Neural cell (in vitro differentiated cells): Measurements from ENCODE around the gene CPLX4. TPM values are rescaled to one million over a fixed set of nuclear protein-coding genes. Genes with fewer than 3 reads are reported as not detected.

Source experiments
- H2AFZ ChIP-seq: fragments of 200-600, 300-800 bp; sonication (generic), shearing (Covaris generic); 2 replicates; pipeline ENCODE4 v1.6.0; 2014; ENCODE audit warnings: low read depth, mild to moderate bottlenecking, antibody characterized with exemption, low read length, moderate library complexity
- H3F3A ChIP-seq: fragments of 200-600 bp; shearing (Covaris generic); 2 replicates; pipeline ENCODE4 v1.6.1; 2016; ENCODE audit warnings: mild to moderate bottlenecking, moderate library complexity, mixed read lengths, antibody characterized with exemption, low read length; ENCODE audit not compliant: insufficient read depth, poor library complexity, severe bottlenecking
- H3K27ac ChIP-seq: fragments of 200-600, 300-800 bp; sonication (generic), shearing (Covaris generic); 2 replicates; pipeline ENCODE4 v1.5.1; 2014; ENCODE audit warnings: mild to moderate bottlenecking, low read length, moderate library complexity
- H3K27me3 ChIP-seq: fragments of 300-800, 200-600 bp; sonication (generic), shearing (Covaris generic); 2 replicates; pipeline ENCODE4 v1.6.0; 2014; ENCODE audit warnings: mild to moderate bottlenecking, low read depth, low read length, moderate library complexity; ENCODE audit not compliant: insufficient read depth
- H3K36me3 ChIP-seq: fragments of 300-800, 200-600 bp; sonication (generic), shearing (Covaris generic); 2 replicates; pipeline ENCODE4 v1.5.1; 2014; ENCODE audit warnings: mild to moderate bottlenecking, antibody characterized with exemption, low read length, moderate library complexity; ENCODE audit not compliant: insufficient read depth
- H3K4me2 ChIP-seq: fragments of 300-800, 200-600 bp; sonication (generic), shearing (Covaris generic); 2 replicates; pipeline ENCODE4 v1.6.0; 2014; ENCODE audit warnings: mild to moderate bottlenecking, low read length
- H3K4me3 ChIP-seq: fragments of 300-800, 200-600 bp; sonication (generic), shearing (Covaris generic); 2 replicates; pipeline ENCODE4 v1.5.1; 2014; ENCODE audit warnings: mild to moderate bottlenecking, low read length, moderate library complexity
- H3K79me2 ChIP-seq: fragments of 200-600 bp; shearing (Covaris generic); replicated peaks from 2 replicates; pipeline ENCODE4 v1.6.0; 2014; ENCODE audit warnings: mild to moderate bottlenecking, low read length, moderate library complexity; ENCODE audit not compliant: insufficient read depth
- H3K9ac ChIP-seq: fragments of 300-800, 200-600 bp; sonication (generic), shearing (Covaris generic); 2 replicates; pipeline ENCODE4 v1.6.1; 2016; ENCODE audit warnings: mild to moderate bottlenecking, low read length, mixed read lengths
- H3K9me2 ChIP-seq: fragments of 200-600 bp; shearing (Covaris generic); 2 replicates; pipeline ENCODE4 v1.6.1; 2016; ENCODE audit warnings: mild to moderate bottlenecking, low read length, mixed read lengths; ENCODE audit not compliant: insufficient read depth
- H3K9me3 ChIP-seq: fragments of 200-600, 300-800 bp; sonication (generic), shearing (Covaris generic); 2 replicates; pipeline ENCODE4 v1.6.1; 2016; ENCODE audit warnings: mild to moderate bottlenecking, mixed run types, low read length, moderate library complexity, mixed read lengths
- H4K20me1 ChIP-seq: fragments of 200-600 bp; shearing (Covaris generic); 2 replicates; pipeline ENCODE4 v1.6.1; 2016; ENCODE audit warnings: mild to moderate bottlenecking, mixed run types; ENCODE audit not compliant: insufficient read depth
- CTCF ChIP-seq: fragments of 450-650 bp; IDR thresholded peaks from 2 replicates; pipeline ENCODE4 v1.5.1; 2014; ENCODE audit warnings: antibody characterized with exemption, mild to moderate bottlenecking, moderate library complexity; ENCODE audit not compliant: poor library complexity, severe bottlenecking
- EP300 ChIP-seq: fragments of 450-650 bp; conservative IDR thresholded peaks from 2 replicates; pipeline ENCODE4 v1.6.1; 2014; ENCODE audit warnings: antibody characterized with exemption, mild to moderate bottlenecking, moderate library complexity; ENCODE audit not compliant: poor library complexity, severe bottlenecking
- EZH2 ChIP-seq: fragments of 200-600, 300-800 bp; shearing (Covaris generic), sonication (generic); IDR thresholded peaks from 2 replicates; pipeline ENCODE4 v1.6.1; 2014; ENCODE audit warnings: antibody characterized with exemption, low read length, borderline replicate concordance, mild to moderate bottlenecking; ENCODE audit not compliant: insufficient read depth, poor library complexity, severe bottlenecking
- MXI1 ChIP-seq: fragments of 450-650 bp; conservative IDR thresholded peaks from 2 replicates; pipeline ENCODE4 v1.6.1; 2014; ENCODE audit warnings: antibody characterized with exemption, mild to moderate bottlenecking; ENCODE audit not compliant: poor library complexity, severe bottlenecking
- POLR2AphosphoS5 ChIP-seq: IDR thresholded peaks from 2 replicates; pipeline ENCODE4 v1.6.1; 2012
- RAD21 ChIP-seq: fragments of 450-650 bp; conservative IDR thresholded peaks from 2 replicates; pipeline ENCODE4 v1.6.1; 2014; ENCODE audit warnings: antibody characterized with exemption, mild to moderate bottlenecking, moderate library complexity
- REST ChIP-seq: IDR thresholded peaks from 2 replicates; pipeline ENCODE4 v1.6.1; 2012; ENCODE audit warnings: borderline replicate concordance
- SMC3 ChIP-seq: fragments of 450-650 bp; conservative IDR thresholded peaks from 2 replicates; pipeline ENCODE4 v1.6.1; 2014; ENCODE audit warnings: antibody characterized with exemption, mild to moderate bottlenecking, moderate library complexity; ENCODE audit not compliant: poor library complexity
- TAF1 ChIP-seq: IDR thresholded peaks from 2 replicates; pipeline ENCODE4 v1.6.1; 2012; ENCODE audit warnings: low read depth
- polyA plus RNA-seq: library from polyadenylated mRNA; depleted of rRNA; stranded (reverse); fragments of >200 nt; gene quantifications from 2 replicates; pipeline ENCODE4 v1.2.3, GENCODE V29; 2014

The CPLX4 gene
- polyA plus RNA-seq, 1 donor from 2014 or later, result not detected

GRCh38 chr18:59276047-59276446 is 42.4 kb downstream of the CPLX4 start:
- H3K9ac ChIP-seq, result no peak overlapping the region
- H2AFZ ChIP-seq, result no peak overlapping the region
- no peaks in the 10 kb centered on the region for H3K9me3 ChIP-seq
- no peak overlapping the region for H3K4me2 ChIP-seq
- no peaks in the 10 kb centered on the region for H4K20me1 ChIP-seq
- H3K4me3 ChIP-seq, result no peak overlapping the region
- no peaks in the 10 kb centered on the region for H3K36me3 ChIP-seq
- H3K27me3 ChIP-seq, result peaks cover 93% of the 10 kb centered on the region
- TF ChIP-seq MXI1, result no peak
- TF ChIP-seq POLR2AphosphoS5, result no peak
- no peak for TF ChIP-seq SMC3
- H3K9me2 ChIP-seq, result no peaks in the 10 kb centered on the region
- H3F3A ChIP-seq, result no peaks in the 10 kb centered on the region
- H3K27ac ChIP-seq, result no peak overlapping the region
- no peaks in the 10 kb centered on the region for H3K79me2 ChIP-seq

- Histone ChIP-seq H3K27me3 (peaks cover 94% of the 10 kb centered on the region), H3K9ac (no peak overlapping the region), H3F3A (no peaks in the 10 kb centered on the region), H3K9me3 (no peaks in the 10 kb centered on the region), H3K27ac (no peak overlapping the region), H3K79me2 (no peaks in the 10 kb centered on the region), H4K20me1 (no peaks in the 10 kb centered on the region), H3K36me3 (no peaks in the 10 kb centered on the region), H3K4me3 (no peak overlapping the region), H3K4me2 (no peak overlapping the region), H2AFZ (no peak overlapping the region), H3K9me2 (no peaks in the 10 kb centered on the region)
- TF ChIP-seq EZH2 (no peak), REST (no peak), CTCF (no peak)
Measured at GRCh38 chr18:59275406-59275949, 43.0 kb downstream of the CPLX4 start.

GRCh38 chr18:59274533-59274928 is 43.9 kb downstream of the CPLX4 start:
- Histone ChIP-seq H3K4me2 (no peak overlapping the region), H3K79me2 (no peaks in the 10 kb centered on the region), H2AFZ (no peak overlapping the region), H3K4me3 (no peak overlapping the region), H3F3A (no peaks in the 10 kb centered on the region), H3K9me3 (no peaks in the 10 kb centered on the region), H4K20me1 (no peaks in the 10 kb centered on the region), H3K27ac (no peak overlapping the region), H3K36me3 (no peaks in the 10 kb centered on the region), H3K27me3 (peaks cover 98% of the 10 kb centered on the region), H3K9me2 (no peaks in the 10 kb centered on the region), H3K9ac (no peak overlapping the region)
- no peak for TF ChIP-seq POLR2AphosphoS5
- TF ChIP-seq EP300, result no peak
- TF ChIP-seq REST, result no peak
- no peak for TF ChIP-seq MXI1
- TF ChIP-seq EZH2, result no peak
- no peak for TF ChIP-seq CTCF
- no peak for TF ChIP-seq TAF1
- no peak for TF ChIP-seq SMC3
- TF ChIP-seq RAD21, result no peak
